ENCODE data around the gene ZSWIM8.

ZSWIM8 gene

GRCh38 chr10:73807471-73807870, 22.1 kb downstream of the ZSWIM8 start:
- TF ChIP-seq, protein P1, sequence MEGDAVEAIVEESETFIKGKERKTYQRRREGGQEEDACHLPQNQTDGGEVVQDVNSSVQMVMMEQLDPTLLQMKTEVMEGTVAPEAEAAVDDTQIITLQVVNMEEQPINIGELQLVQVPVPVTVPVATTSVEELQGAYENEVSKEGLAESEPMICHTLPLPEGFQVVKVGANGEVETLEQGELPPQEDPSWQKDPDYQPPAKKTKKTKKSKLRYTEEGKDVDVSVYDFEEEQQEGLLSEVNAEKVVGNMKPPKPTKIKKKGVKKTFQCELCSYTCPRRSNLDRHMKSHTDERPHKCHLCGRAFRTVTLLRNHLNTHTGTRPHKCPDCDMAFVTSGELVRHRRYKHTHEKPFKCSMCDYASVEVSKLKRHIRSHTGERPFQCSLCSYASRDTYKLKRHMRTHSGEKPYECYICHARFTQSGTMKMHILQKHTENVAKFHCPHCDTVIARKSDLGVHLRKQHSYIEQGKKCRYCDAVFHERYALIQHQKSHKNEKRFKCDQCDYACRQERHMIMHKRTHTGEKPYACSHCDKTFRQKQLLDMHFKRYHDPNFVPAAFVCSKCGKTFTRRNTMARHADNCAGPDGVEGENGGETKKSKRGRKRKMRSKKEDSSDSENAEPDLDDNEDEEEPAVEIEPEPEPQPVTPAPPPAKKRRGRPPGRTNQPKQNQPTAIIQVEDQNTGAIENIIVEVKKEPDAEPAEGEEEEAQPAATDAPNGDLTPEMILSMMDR (IDR thresholded peaks at IDR 0.05) = no peak
- no peak for TF ChIP-seq ZFX (IDR thresholded peaks at IDR 0.05; ENCODE audit: borderline replicate concordance)
- H3K27ac ChIP-seq = no peak overlapping the region

DNA sequence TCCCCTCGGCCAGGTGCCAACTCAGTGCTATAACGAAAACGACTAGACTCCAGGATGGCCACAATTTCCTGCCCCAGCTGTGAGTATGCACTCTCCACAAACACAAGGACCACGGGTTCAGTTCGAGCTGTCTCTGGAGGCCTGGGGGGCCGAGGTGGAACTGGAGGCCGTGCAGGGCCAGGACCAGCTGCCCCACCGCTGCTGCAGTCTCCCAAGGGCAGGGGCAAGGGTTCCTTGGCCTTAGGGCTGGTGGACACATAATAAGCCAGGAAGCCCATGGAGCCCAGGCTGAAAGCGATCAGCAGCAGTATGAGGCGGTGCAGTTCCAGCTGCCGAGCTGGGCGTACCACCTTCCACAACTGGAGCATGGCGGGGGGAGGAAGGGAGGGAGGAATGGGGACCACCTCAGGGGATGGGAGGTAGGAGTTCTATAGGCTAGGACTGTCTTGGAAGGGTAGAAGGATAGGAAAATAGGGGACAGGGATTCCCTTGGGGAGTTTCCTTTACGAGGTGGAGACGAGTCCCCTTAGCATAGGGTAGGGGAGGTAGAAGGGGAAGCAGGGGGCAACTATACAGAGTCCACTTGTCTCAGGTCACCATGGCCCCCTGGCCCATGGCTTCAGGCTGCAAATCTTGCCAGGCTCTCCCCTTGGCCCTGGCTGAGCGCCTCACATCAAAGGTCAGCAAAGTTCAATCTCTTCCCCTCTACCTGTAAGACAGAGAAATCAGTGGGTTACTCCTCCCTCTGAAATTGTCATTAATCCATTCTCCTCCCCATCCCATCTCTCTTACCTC, 22.8 kb downstream of the ZSWIM8 start:
- TF ChIP-seq, protein P1 (IDR thresholded peaks at IDR 0.05) = no peak
- no peak for TF ChIP-seq ZFX (IDR thresholded peaks at IDR 0.05; ENCODE audit: borderline replicate concordance)
- no peak overlapping the region for H3K27ac ChIP-seq

DNA sequence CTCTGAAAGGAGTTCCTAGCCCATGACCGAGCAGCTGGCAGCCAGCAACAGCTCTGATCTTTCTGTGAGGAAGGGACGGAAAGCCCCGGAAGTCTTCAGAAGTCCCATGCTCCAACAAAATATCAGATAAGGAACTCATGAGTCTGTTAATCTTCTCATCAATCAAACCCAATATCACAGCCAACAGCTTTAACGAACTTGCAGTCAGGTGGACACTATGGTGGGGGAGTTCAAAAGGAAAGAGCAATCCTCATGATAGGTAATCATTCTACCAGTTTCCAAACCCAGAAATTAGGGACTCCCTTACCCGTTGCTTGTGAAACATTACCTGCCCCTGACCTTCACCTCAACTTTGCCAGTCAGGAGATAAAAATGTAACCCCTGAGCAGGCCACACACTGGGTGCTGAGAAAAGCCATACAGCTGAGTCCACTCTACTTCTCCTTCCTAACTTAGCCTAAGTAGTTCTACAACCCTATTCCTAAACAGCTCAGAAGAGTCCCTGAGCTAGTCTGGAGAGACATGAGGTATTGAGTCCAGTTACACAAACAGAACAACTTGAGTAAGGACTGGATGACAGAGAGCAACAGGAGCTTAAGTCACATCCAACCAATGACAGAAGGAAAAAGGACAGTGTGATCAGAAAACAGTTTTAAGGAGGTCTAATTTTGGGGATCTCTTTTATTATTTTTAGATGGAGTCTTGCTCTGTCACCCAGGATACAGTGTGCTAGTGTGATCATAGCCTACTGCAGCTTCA, 23.8 kb downstream of the ZSWIM8 start:
- no peak for TF ChIP-seq ZFX (IDR thresholded peaks at IDR 0.05; ENCODE audit: borderline replicate concordance)
- TF ChIP-seq, protein P1 (IDR thresholded peaks at IDR 0.05) = no peak
- H3K27ac ChIP-seq = no peak overlapping the region

- no peak overlapping the region; the same call in 1 of the 2 replicates for H3K27ac ChIP-seq
- TF ChIP-seq, protein P1 (IDR thresholded peaks at IDR 0.05) = no peak
- TF ChIP-seq ZFX (IDR thresholded peaks at IDR 0.05; ENCODE audit: borderline replicate concordance) = no peak
Measured at GRCh38 chr10:73810358-73810734, 24.9 kb downstream of the ZSWIM8 start.

GRCh38 chr10:73810735-73811465, 25.5 kb downstream of the ZSWIM8 start:
- H3K27ac ChIP-seq = peak overlapping the region; percentile 61
- TF ChIP-seq, protein P1 (IDR thresholded peaks at IDR 0.05) = no peak

GRCh38 chr10:73812657-73813056, 27.3 kb downstream of the ZSWIM8 start:
- TF ChIP-seq, protein P1 (IDR thresholded peaks at IDR 0.05) = no peak
- no peak for TF ChIP-seq ZFX (IDR thresholded peaks at IDR 0.05; ENCODE audit: borderline replicate concordance)
- H3K27ac ChIP-seq = no peak overlapping the region
